ENCODE data around the gene ORMDL1.
"Not testable (repeated sequence)": the region's sequence is repeated elsewhere in the genome, so short reads cannot be mapped to it uniquely, and the experiment has no call there.

The ORMDL1 gene

DNA sequence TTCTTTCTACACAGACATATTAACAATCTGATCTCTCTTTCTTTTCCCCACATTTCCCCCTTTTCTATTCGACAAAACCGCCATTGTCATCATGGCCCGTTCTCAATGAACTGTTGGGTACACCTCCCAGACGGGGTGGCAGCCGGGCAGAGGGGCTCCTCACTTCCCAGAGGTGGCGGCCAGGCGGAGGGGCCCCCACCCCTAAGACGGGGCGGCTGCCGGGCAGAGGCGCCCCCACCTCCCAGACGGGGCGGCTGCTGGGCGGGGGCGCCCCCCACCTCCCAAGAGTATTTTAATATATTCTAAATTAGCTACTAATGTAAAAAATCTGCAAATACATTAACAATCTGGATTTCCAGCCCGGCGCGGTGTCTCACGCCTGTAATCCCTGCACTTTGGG, 24.0 kb downstream of the ORMDL1 start:
- Mint-ChIP-seq H3K4me1 (peaks cover 11% of the 10 kb centered on the region), H3K36me3 (ENCODE audit: insufficient read depth) (peaks cover 19% of the 10 kb centered on the region)
- not testable (repeated sequence) for H3K27ac Mint-ChIP-seq (ENCODE audit: low read depth); H3K9me3 Mint-ChIP-seq; DNase-seq (ENCODE audit: low spot score in 2 of 2); H3K4me3 Mint-ChIP-seq; ATAC-seq (replicated peaks; ENCODE audit: extremely low read depth, poor library complexity, severe bottlenecking); H3K27me3 Mint-ChIP-seq

DNA sequence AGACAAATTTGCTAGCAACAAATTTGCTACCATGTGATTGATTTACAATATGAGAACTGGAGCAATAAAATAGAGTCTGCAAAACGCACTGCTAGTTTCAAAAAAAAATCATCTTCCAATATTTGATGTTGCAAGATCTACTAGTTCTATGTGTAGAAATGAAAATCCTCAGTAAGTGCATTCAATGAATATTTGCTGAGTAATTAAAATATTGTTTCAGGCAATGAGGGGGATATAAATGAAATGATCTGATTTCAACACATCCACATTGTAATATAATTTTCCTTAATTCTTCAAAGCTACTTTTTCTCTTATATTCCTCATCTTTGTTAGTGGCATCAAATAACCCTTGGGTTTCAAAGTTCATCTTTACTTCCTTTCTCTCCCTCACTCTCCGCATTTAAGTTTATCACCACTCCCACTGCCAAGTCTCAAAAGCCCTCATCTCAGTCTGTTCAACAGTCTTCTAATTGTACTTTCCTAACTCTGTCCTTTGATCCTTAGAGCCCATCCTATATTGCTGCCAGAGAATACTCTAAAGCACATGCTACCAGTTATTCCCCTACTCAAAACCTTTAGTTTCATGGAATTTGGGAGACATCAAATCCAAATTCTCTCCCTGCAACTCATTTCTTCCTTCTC, 27.7 kb downstream of the ORMDL1 start:
- H3K36me3 Mint-ChIP-seq (ENCODE audit: insufficient read depth) = peaks cover 18% of the 10 kb centered on the region
- H3K27ac Mint-ChIP-seq (ENCODE audit: low read depth) = no peak overlapping the region
- no peaks in the 10 kb centered on the region for H3K27me3 Mint-ChIP-seq
- no peaks in the 10 kb centered on the region for H3K9me3 Mint-ChIP-seq
- peaks cover 5% of the 10 kb centered on the region for H3K4me1 Mint-ChIP-seq
- ATAC-seq (replicated peaks; ENCODE audit: extremely low read depth, poor library complexity, severe bottlenecking) (no peak), DNase-seq (ENCODE audit: low spot score in 2 of 2) (no peak)
- no peak overlapping the region for H3K4me3 Mint-ChIP-seq

DNA sequence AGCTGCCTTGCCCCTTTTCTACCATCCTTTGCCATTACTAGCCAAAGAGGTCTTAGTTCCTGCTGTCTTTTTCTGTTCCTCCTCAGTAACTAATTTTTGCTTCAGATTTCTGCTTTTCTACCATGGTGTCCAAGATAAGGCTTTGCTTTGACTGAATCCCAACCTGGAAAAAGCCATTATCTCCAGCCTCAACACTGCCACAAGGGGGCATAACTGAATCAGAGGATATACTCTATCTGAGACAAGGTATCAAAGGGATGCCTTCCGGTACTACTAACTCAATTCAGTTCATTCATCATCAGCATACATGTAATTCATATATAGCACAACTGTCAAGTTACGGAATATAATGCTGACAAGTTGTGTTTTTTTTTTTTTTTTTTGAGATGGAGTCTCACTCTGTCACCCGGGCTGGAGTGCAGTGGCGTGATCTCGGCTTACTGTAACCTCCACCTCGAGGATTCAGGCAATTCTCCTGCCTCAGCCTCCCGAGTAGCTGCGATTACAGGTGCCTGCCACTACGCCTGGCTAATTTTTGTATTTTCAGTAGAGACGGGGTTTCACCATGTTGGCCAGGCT, 33.0 kb downstream of the ORMDL1 start:
- Mint-ChIP-seq H3K27ac (ENCODE audit: low read depth) (no peak overlapping the region), H3K4me3 (no peak overlapping the region), H3K9me3 (no peaks in the 10 kb centered on the region), H3K27me3 (no peaks in the 10 kb centered on the region), H3K4me1 (no peaks in the 10 kb centered on the region), H3K36me3 (ENCODE audit: insufficient read depth) (peaks cover 28% of the 10 kb centered on the region)
- ATAC-seq (replicated peaks; ENCODE audit: extremely low read depth, poor library complexity, severe bottlenecking) (peak; percentile 64), DNase-seq (ENCODE audit: low spot score in 2 of 2) (no peak)

DNA sequence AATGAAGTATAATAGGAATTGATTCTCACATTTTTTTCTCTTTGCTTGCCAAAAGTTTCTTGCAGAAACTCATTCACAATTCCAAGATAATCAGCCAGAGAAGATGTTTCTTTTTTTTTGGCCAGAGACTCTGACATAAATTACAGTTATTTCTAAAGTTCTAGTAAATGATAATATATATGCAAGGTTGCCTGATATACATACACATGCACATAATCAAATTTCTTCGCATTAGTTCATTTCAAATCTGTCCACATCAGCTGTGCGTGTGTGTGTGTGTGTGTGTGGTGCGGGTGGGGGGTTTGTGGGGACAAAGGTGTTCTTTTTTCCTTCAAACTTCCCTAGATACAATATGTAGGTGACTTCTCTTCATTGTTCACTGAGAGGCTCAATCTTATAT, 54.7 kb downstream of the ORMDL1 start:
- no peak overlapping the region for H3K4me3 Mint-ChIP-seq
- H3K9me3 Mint-ChIP-seq = no peaks in the 10 kb centered on the region
- no peak overlapping the region for H3K27ac Mint-ChIP-seq (ENCODE audit: low read depth)
- ATAC-seq (replicated peaks; ENCODE audit: extremely low read depth, poor library complexity, severe bottlenecking) (no peak), DNase-seq (ENCODE audit: low spot score in 2 of 2) (no peak)
- no peaks in the 10 kb centered on the region for H3K27me3 Mint-ChIP-seq
- H3K4me1 Mint-ChIP-seq = no peaks in the 10 kb centered on the region
- peaks cover 7% of the 10 kb centered on the region for H3K36me3 Mint-ChIP-seq (ENCODE audit: insufficient read depth)

DNA sequence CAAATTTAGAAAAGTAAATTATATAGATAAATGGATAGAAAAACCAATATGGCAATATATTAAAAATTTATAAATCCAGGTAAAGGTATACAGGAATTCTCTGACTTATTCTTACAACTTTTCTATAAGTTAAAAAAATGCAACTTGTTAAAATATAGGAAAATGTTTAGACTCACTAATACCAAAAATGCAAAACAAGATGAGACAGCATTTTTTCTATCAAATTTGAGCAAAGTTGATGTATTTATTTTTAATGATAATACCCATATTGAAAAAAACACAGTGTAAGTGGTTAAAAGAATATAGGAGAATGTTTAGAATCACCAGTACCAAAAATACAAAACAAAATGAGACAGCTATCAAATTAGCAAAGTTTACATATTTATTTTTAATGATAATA, 57.3 kb downstream of the ORMDL1 start:
- DNase-seq (ENCODE audit: low spot score in 2 of 2) (no peak), ATAC-seq (replicated peaks; ENCODE audit: extremely low read depth, poor library complexity, severe bottlenecking) (no peak)
- no peaks in the 10 kb centered on the region for H3K9me3 Mint-ChIP-seq
- H3K27ac Mint-ChIP-seq (ENCODE audit: low read depth) = no peak overlapping the region
- H3K27me3 Mint-ChIP-seq = no peaks in the 10 kb centered on the region
- peaks cover 5% of the 10 kb centered on the region for H3K36me3 Mint-ChIP-seq (ENCODE audit: insufficient read depth)
- H3K4me1 Mint-ChIP-seq = no peaks in the 10 kb centered on the region
- H3K4me3 Mint-ChIP-seq = no peak overlapping the region

DNA sequence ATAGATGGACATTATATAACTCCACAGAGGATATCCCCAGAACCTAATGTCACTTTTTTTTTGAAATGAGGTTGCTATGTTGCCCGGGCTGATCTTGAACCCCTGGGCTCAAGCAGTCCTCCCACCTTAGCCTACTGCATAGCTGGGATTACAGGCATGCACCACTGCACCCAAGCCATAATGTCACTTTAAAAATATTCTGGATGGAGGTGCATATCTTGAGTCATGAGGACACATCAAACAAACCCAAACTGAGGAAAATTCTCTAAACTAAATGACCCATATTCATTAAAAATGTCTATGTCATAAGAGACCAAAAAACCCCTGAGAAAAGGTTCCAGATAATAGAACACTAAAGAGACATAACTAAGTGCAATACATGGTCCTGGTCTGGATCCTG, 57.9 kb downstream of the ORMDL1 start:
- no peak for DNase-seq (ENCODE audit: low spot score in 2 of 2)
- Mint-ChIP-seq H3K9me3 (no peaks in the 10 kb centered on the region), H3K36me3 (ENCODE audit: insufficient read depth) (peaks cover 3% of the 10 kb centered on the region), H3K4me1 (no peaks in the 10 kb centered on the region), H3K4me3 (no peak overlapping the region), H3K27ac (ENCODE audit: low read depth) (no peak overlapping the region), H3K27me3 (no peaks in the 10 kb centered on the region)
- ATAC-seq (replicated peaks; ENCODE audit: extremely low read depth, poor library complexity, severe bottlenecking) = no peak

DNA sequence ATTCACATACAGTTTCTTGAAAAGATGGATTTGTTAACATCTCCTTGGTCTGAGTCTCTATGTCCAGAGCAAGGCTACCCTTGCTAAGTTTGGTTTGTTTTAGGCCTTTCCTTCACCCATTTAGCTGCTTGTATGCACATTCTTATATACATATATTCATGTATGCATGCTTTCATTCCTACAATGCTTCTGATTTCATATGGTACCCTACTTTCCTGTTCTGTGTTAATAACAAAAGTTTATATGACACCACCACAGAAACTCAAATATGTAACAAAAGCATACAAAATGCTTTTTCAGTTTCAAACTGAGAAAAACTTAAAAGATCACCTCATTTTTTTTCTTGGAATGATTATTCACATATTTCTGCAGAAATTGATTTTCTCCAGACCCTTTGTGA, 60.9 kb downstream of the ORMDL1 start:
- DNase-seq (ENCODE audit: low spot score in 2 of 2) = no peak
- no peaks in the 10 kb centered on the region for H3K9me3 Mint-ChIP-seq
- H3K4me1 Mint-ChIP-seq = no peaks in the 10 kb centered on the region
- no peak overlapping the region for H3K4me3 Mint-ChIP-seq
- no peaks in the 10 kb centered on the region for H3K27me3 Mint-ChIP-seq
- no peak for ATAC-seq (replicated peaks; ENCODE audit: extremely low read depth, poor library complexity, severe bottlenecking)
- peaks cover 3% of the 10 kb centered on the region for H3K36me3 Mint-ChIP-seq (ENCODE audit: insufficient read depth)
- no peak overlapping the region for H3K27ac Mint-ChIP-seq (ENCODE audit: low read depth)
